GM12878 (cell line): ENCODE data around the gene CFAP410. TPM values are rescaled to one million over a fixed set of nuclear protein-coding genes. Genes with fewer than 3 reads are reported as not detected.

ENCODE experiments used
- ATAC-seq: fragments of 200-7000 bp; cut with Tn5 transposase; 3 replicates; pipeline ENCODE4 v1.9.1; 2020; ENCODE audit warnings: mild to moderate bottlenecking, moderate library complexity
- BruUV-seq: library from RNA; stranded (reverse); fragments of 400-500 nt; replicated peaks from 2 replicates; lab custom pipeline; 2021; lab: Mats Ljungman, UMichigan
- CTCF ChIA-PET: fragments of 300-600 bp; sonication (Branson Sonifier 250); formaldehyde crosslinking; extraction: SDS; loops from one replicate; lab custom pipeline; 2021; ENCODE audit warnings: inconsistent platforms; lab: Yijun Ruan, JAX
- POLR2A ChIA-PET: fragments of 350-600 bp; formaldehyde crosslinking; extraction: SDS; loops from one replicate; lab custom pipeline; 2021; ENCODE audit warnings: inconsistent platforms; lab: Charles Lee
- RAD21 ChIA-PET: fragments of 300-600 bp; sonication (Branson Sonifier 250); formaldehyde crosslinking; loops from one replicate; lab custom pipeline; 2023; ENCODE audit warnings: antibody characterized with exemption; ENCODE audit not compliant: unreplicated experiment; lab: Charles Lee
- SMC1A ChIA-PET: fragments of 300-600 bp; sonication (Branson Sonifier 250); formaldehyde crosslinking; loops from one replicate; lab custom pipeline; 2023; ENCODE audit not compliant: unreplicated experiment, uncharacterized antibody; lab: Charles Lee
- DNase-seq: peaks from one replicate; pipeline ENCODE4 v3.0.0-alpha.2; 2011; ENCODE audit warnings: low read depth, low spot score
- FAIRE-seq: peaks from 3 replicates; lab custom pipeline; 2011; peaks lifted over from hg19 to GRCh38; lab: Jason Lieb, UNC
- H2AFZ ChIP-seq: 2 replicates; pipeline ENCODE4 v1.6.0; 2011; ENCODE audit warnings: low read depth, low read length, control low read depth; ENCODE audit not compliant: control insufficient read depth
- H3K27ac ChIP-seq: 2 replicates; pipeline ENCODE4 v1.5.1; 2011; ENCODE audit warnings: control low read depth; ENCODE audit not compliant: control insufficient read depth, insufficient read depth
- H3K27me3 ChIP-seq, 2 experiments: replicated peaks in 1 of 2; 2 replicates each; pipeline versions ENCODE4 v1.6.0 to v1.6.1; 2011; ENCODE audit warnings: low read length in 1 of 2; ENCODE audit not compliant: control insufficient read depth in 2 of 2, insufficient read depth in 2 of 2
- H3K36me3 ChIP-seq, 2 experiments: 2 replicates each; pipeline ENCODE4 v1.5.1; 2011; ENCODE audit warnings: low read length in 1 of 2; ENCODE audit not compliant: control insufficient read depth in 2 of 2, insufficient read depth in 2 of 2
- H3K4me1 ChIP-seq: 2 replicates; pipeline ENCODE4 v1.6.1; 2011; ENCODE audit warnings: mild to moderate bottlenecking, low read length, moderate library complexity, mixed read lengths; ENCODE audit not compliant: control insufficient read depth, insufficient read depth
- H3K4me2 ChIP-seq: 2 replicates; pipeline ENCODE4 v1.6.0; 2011; ENCODE audit warnings: control low read depth; ENCODE audit not compliant: control insufficient read depth, insufficient read depth
- H3K4me3 ChIP-seq: fragments of 200-600 bp; sonication (generic); 2 replicates; pipeline ENCODE4 v1.5.1; 2016
- H3K79me2 ChIP-seq: 2 replicates; pipeline ENCODE4 v1.6.0; 2011; ENCODE audit warnings: low read length; ENCODE audit not compliant: control insufficient read depth, insufficient read depth
- H3K9ac ChIP-seq: 2 replicates; pipeline ENCODE4 v1.8.0; 2011; ENCODE audit warnings: low read length, control low read depth, mixed read lengths; ENCODE audit not compliant: control insufficient read depth, insufficient read depth
- H3K9me3 ChIP-seq: replicated peaks from 3 replicates; pipeline ENCODE4 v1.5.1; 2011; ENCODE audit warnings: mild to moderate bottlenecking, low read length; ENCODE audit not compliant: control insufficient read depth, insufficient read depth
- H4K20me1 ChIP-seq: 2 replicates; pipeline ENCODE4 v1.6.0; 2011; ENCODE audit not compliant: control insufficient read depth, insufficient read depth
- DPF2 ChIP-seq: fragments of 450-650 bp; IDR thresholded peaks from 2 replicates; pipeline ENCODE4 v1.6.1; 2017; ENCODE audit warnings: mild to moderate bottlenecking
- ETV6 ChIP-seq, 2 experiments: fragments of 450-650 bp in 1 of 2; IDR thresholded peaks in 1 of 2; conservative IDR thresholded peaks in 1 of 2; 2 replicates each; pipeline ENCODE4 v1.6.1; 2014; ENCODE audit warnings: antibody characterized with exemption in 1 of 2, borderline replicate concordance in 1 of 2, low read depth in 1 of 2, mild to moderate bottlenecking in 1 of 2, moderate library complexity in 1 of 2
- GABPA ChIP-seq: IDR thresholded peaks from 2 replicates; pipeline ENCODE4 v1.6.1; 2014; ENCODE audit warnings: antibody characterized with exemption, low read depth, mild to moderate bottlenecking, inconsistent platforms
- IKZF2 ChIP-seq, 2 experiments: fragments of 450-650 bp; IDR thresholded peaks; 2 replicates each; pipeline ENCODE4 v1.6.1; 2017; ENCODE audit warnings: mild to moderate bottlenecking in 2 of 2, moderate library complexity in 2 of 2
- JUNB ChIP-seq: IDR thresholded peaks from 2 replicates; pipeline ENCODE4 v1.6.1; 2016; ENCODE audit warnings: antibody characterized with exemption, mild to moderate bottlenecking
- MTA2 ChIP-seq: fragments of 450-650 bp; IDR thresholded peaks from 2 replicates; pipeline ENCODE4 v1.6.1; 2016; ENCODE audit warnings: low read depth, mild to moderate bottlenecking, moderate library complexity
- MXI1 ChIP-seq: fragments of 150-350 bp; IDR thresholded peaks from 2 replicates; pipeline ENCODE4 v1.6.1; 2011; ENCODE audit warnings: low read depth, mild to moderate bottlenecking, inconsistent platforms, low read length, improper control_type of control experiment
- NFIC ChIP-seq: IDR thresholded peaks from 2 replicates; pipeline ENCODE4 v1.6.1; 2012; ENCODE audit warnings: low read depth, mild to moderate bottlenecking, inconsistent platforms, low read length, moderate library complexity
- YY1 ChIP-seq: IDR thresholded peaks from 2 replicates; pipeline ENCODE4 v1.6.1; 2011; ENCODE audit warnings: low read depth, mild to moderate bottlenecking, low read length
- WGBS: methylation state at CpG from one replicate; pipeline ENCODE4 v1.1.6; 2016; ENCODE audit warnings: low lambda C conversion rate; ENCODE audit not compliant: insufficient replicate concordance, insufficient coverage; ENCODE audit errors: missing lambda C conversion rate; 5-methylcytosine and 5-hydroxymethylcytosine counted together
- in situ Hi-C: fragments of 300-500 bp; cut with MboI; formaldehyde crosslinking; loops from 9 replicates; pipeline ENCODE4 v1.14.3; 2018; ENCODE audit warnings: mixed read lengths
- intact Hi-C: fragments of 100-400 bp; cut with micrococcal nuclease; formaldehyde crosslinking; loops from one replicate; pipeline ENCODE4 v1.14.2; 2022; ENCODE audit not compliant: unreplicated experiment
- polyA plus RNA-seq, 11 experiments: library from polyadenylated mRNA; depleted of rRNA in 4 of 11; unstranded in 6 of 11; stranded (reverse) in 5 of 11; fragments of >200 nt; fragmentation: Nextera tagmentation in 4 of 11; fragmentation: Illumina TruSeq in 1 of 11; extraction: Ambion mirVana in 4 of 11; extraction: Trizol in 1 of 11; gene quantifications; 1 replicate in 1 of 11; 2 replicates in 10 of 11; pipeline versions ENCODE4 v1.2.1 to v1.2.3, GENCODE V29; 2011 to 2016; ENCODE audit warnings: inconsistent platforms in 2 of 11, missing spikeins in 2 of 11, low read depth in 1 of 11
- total RNA-seq, 4 experiments: library from RNA; depleted of rRNA in 3 of 4; stranded (reverse); fragments of >200 nt in 3 of 4; fragmentation: Illumina TruSeq in 1 of 4; extraction: Trizol in 1 of 4; gene quantifications; 2 replicates each; pipeline versions ENCODE4 v1.2.1 to v1.2.3, GENCODE V29; 2013 to 2021
- TF ChIP-seq, protein P1 (sequence below): fragments of 450-650 bp; IDR thresholded peaks from 2 replicates; pipeline ENCODE4 v1.6.1; 2017; ENCODE audit warnings: mild to moderate bottlenecking, moderate library complexity
- TF ChIP-seq, protein P2 (sequence below): IDR thresholded peaks from 2 replicates; pipeline ENCODE4 v1.6.1; 2012; ENCODE audit warnings: improper control_type of control experiment, low read depth, low read length; ENCODE audit not compliant: insufficient replicate concordance

Gene CFAP410
- total and polyA plus RNA-seq, 10 of the 15 experiments (the other 5 are each of a cell fraction or from before 2014, with no cell fraction given), result 0.14 to 24.8 (median 11.3) TPM

DNA sequence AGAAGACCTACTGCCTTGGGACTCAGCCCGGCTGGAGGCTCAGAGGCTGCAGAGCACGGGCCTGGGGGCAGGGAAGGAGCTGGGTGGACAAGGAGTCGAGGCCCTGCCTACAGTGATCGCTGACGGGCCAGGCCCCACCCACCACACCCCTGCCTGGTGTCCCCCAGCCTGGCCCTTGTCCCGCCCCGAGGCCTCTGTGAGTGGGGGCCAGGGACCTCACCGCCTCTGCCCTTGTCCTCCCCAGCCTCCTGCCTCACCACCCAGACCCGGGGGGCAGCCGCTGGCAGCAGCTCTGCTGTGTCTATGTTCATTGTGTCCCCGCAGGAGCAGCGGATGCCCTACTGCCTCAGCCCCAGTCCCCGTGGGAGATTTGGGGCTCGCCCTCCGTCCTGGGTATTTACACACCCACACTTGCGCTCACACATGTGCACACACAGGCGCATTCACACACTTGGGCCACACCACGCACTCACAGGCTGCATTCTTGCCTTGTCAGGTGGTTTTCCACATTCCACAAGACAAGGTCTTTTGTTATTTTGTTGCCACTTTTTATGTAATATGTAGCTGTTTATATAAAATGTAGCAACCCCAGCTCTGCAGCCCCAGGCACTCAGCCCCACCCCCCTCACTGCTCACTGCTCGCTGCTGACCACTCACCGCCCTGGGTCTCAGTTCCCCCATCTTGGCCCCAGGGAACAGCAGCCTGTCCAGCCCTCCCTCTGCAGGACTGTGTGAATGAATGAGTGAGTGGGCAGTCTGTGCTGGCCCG, 32.1 kb downstream of the CFAP410 start:
- Histone ChIP-seq H3K79me2 (peaks cover 34% of the 10 kb centered on the region), H3K4me2 (no peak overlapping the region), H3K36me3 (peaks cover 5 to 18% of the 10 kb centered on the region in 2 experiments; a peak in 3 of 4 replicates), H3K27me3 (no peaks in the 10 kb centered on the region), H3K4me1 (peaks cover 5% of the 10 kb centered on the region), H4K20me1 (no peaks in the 10 kb centered on the region; the same call in 1 of the 2 replicates), H3K9me3 (no peaks in the 10 kb centered on the region), H3K4me3 (no peak overlapping the region), H3K27ac (no peak overlapping the region), H2AFZ (no peak overlapping the region), H3K9ac (no peak overlapping the region)
- DNase-seq (no peak), FAIRE-seq (no peak), ATAC-seq (no peak)
- SMC1A ChIA-PET, result no interaction called here
- RAD21 ChIA-PET, result no interaction called here
- TF ChIP-seq YY1 (no peak), MTA2 (no peak), NFIC (no peak), MXI1 (no peak), IKZF2 (IDR thresholded peaks at IDR 0.05) (no peak), GABPA (no peak), DPF2 (no peak), ETV6 (conservative IDR thresholded peaks at IDR 0.05 in 1 of 2, IDR thresholded peaks at IDR 0.05 in 1 of 2; ENCODE audit: borderline replicate concordance in 1 of 2, low read depth in 1 of 2) (no peak), JUNB (no peak)
- TF ChIP-seq, protein P1, sequence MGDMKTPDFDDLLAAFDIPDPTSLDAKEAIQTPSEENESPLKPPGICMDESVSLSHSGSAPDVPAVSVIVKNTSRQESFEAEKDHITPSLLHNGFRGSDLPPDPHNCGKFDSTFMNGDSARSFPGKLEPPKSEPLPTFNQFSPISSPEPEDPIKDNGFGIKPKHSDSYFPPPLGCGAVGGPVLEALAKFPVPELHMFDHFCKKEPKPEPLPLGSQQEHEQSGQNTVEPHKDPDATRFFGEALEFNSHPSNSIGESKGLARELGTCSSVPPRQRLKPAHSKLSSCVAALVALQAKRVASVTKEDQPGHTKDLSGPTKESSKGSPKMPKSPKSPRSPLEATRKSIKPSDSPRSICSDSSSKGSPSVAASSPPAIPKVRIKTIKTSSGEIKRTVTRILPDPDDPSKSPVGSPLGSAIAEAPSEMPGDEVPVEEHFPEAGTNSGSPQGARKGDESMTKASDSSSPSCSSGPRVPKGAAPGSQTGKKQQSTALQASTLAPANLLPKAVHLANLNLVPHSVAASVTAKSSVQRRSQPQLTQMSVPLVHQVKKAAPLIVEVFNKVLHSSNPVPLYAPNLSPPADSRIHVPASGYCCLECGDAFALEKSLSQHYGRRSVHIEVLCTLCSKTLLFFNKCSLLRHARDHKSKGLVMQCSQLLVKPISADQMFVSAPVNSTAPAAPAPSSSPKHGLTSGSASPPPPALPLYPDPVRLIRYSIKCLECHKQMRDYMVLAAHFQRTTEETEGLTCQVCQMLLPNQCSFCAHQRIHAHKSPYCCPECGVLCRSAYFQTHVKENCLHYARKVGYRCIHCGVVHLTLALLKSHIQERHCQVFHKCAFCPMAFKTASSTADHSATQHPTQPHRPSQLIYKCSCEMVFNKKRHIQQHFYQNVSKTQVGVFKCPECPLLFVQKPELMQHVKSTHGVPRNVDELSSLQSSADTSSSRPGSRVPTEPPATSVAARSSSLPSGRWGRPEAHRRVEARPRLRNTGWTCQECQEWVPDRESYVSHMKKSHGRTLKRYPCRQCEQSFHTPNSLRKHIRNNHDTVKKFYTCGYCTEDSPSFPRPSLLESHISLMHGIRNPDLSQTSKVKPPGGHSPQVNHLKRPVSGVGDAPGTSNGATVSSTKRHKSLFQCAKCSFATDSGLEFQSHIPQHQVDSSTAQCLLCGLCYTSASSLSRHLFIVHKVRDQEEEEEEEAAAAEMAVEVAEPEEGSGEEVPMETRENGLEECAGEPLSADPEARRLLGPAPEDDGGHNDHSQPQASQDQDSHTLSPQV, result no peak
- TF ChIP-seq, protein P2, sequence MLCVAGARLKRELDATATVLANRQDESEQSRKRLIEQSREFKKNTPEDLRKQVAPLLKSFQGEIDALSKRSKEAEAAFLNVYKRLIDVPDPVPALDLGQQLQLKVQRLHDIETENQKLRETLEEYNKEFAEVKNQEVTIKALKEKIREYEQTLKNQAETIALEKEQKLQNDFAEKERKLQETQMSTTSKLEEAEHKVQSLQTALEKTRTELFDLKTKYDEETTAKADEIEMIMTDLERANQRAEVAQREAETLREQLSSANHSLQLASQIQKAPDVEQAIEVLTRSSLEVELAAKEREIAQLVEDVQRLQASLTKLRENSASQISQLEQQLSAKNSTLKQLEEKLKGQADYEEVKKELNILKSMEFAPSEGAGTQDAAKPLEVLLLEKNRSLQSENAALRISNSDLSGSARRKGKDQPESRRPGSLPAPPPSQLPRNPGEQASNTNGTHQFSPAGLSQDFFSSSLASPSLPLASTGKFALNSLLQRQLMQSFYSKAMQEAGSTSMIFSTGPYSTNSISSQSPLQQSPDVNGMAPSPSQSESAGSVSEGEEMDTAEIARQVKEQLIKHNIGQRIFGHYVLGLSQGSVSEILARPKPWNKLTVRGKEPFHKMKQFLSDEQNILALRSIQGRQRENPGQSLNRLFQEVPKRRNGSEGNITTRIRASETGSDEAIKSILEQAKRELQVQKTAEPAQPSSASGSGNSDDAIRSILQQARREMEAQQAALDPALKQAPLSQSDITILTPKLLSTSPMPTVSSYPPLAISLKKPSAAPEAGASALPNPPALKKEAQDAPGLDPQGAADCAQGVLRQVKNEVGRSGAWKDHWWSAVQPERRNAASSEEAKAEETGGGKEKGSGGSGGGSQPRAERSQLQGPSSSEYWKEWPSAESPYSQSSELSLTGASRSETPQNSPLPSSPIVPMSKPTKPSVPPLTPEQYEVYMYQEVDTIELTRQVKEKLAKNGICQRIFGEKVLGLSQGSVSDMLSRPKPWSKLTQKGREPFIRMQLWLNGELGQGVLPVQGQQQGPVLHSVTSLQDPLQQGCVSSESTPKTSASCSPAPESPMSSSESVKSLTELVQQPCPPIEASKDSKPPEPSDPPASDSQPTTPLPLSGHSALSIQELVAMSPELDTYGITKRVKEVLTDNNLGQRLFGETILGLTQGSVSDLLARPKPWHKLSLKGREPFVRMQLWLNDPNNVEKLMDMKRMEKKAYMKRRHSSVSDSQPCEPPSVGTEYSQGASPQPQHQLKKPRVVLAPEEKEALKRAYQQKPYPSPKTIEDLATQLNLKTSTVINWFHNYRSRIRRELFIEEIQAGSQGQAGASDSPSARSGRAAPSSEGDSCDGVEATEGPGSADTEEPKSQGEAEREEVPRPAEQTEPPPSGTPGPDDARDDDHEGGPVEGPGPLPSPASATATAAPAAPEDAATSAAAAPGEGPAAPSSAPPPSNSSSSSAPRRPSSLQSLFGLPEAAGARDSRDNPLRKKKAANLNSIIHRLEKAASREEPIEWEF, result no peak
- POLR2A ChIA-PET, result interaction anchor here (0.6 kb wide), 1 partner anchor 464 kb away, joined by 3 read pairs; no protein-coding TSS in a partner anchor
- no TSS peak for BruUV-seq
- in situ Hi-C loops (no loop called here), intact Hi-C loops (no loop called here)
- CTCF ChIA-PET, result interaction anchor here (1.4 kb wide), 1 partner anchor 9 kb away, joined by 4 read pairs; no protein-coding TSS in a partner anchor
- WGBS, result 95% methylated on average over 20 of the region's 21 CpGs
